DMS53 (cell line): ENCODE results near the gene SYNJ2.

ENCODE experiments used
- DNase-seq: peaks from one replicate; lab custom pipeline; 2025; lab: John Stamatoyannopoulos, UW

Gene SYNJ2

DNA sequence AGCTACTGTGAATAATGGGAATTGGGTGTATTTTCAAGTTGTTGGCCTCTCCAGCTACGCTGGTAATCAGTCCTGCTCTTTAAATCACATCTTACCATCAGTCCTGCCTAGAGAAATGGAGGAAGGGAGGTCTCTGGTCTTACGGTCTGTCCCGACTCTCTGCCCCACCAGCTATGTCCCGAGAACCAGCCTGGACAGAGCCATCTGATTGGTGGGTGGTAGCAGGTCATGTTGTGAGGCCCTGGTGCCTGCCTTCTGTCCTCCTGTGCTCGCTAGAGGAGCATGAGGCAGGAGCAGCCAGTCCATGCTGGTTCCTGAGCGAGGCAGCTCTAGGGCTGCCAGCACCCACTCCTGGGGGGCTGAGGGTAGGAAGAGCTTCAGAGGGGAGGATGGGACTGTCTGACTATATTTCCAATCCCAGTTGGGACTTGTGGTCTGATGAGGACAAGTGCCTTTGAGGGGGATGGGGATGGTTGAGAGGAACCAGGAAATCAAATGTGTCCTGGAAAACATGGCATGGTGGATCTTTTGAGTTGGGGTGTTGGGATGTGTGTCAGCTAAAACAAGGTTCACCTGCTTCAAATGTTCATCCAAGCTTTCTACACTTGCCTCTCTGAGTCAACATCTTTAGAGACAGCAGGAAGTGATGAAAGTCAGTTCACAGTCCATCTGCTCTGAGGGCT is 33.0 kb downstream of the SYNJ2 start:
- peak; percentile 40 for DNase-seq

- DNase-seq, result no peak
Observed at GRCh38 chr6:158015188-158015506, 33.5 kb downstream of the SYNJ2 start.

- DNase-seq, result no peak
Observed at GRCh38 chr6:158016571-158017383, 35.1 kb downstream of the SYNJ2 start.

- DNase-seq, result no peak
Observed at GRCh38 chr6:158017621-158018040, 36.0 kb downstream of the SYNJ2 start.

DNA sequence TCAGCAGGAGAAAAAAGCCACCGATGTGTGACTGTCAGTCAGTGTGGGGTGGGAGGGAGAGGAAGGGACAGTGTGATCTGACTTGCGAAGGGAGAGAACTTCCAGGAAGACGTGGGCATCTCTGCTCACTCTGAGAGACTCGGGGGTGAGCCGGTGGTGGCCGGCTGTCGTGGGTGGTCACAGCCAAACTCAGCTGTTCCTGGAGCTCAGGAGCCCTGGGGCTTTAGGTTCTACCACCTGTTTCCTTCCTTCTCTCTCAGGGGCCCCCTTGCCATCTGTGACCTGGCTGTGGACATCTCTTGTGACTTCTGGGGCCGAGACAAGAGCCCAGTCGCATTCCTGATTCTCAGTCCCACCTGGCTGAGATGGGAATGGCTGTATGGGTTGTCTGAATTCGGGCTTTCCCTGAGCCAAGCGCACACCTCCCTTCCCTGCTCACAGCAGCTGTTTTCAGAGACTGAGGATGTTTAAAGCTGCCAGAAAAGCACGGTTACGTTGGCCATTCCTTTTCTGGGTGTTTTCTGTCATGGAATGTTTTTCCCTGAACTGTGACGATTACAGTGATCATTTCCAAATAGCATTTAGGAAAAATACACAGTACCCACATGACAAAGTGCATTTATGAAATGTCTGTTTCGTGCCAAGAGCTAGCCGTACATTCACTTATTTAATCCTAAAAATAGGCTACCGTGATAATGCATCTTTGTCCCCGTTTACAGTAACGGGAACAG is 36.5 kb downstream of the SYNJ2 start:
- no peak for DNase-seq

DNA sequence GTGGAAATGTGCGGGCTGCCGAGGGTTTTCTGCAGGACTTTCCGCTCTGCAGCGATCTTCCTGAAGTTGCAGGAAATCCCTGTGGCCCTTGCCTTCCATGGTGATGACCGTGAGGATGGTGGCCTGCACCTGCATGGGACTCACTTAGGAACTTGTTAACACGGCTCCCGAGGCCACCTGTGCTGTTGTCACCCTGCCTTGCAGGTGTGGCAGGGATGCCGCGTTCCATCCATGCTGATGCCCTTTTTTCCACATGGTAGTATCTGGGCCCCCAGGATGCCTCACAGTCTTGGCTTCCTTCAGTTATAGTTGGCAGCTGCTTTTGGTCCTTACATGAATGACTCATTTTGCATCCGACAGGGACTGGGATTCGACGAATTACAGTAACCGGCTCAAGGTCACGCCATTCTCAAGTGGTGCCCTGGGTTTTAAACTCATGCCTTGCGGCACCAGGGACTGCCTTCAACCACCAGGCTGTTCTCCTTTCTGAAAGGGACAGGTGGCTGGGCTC is 37.2 kb downstream of the SYNJ2 start:
- no peak for DNase-seq

GRCh38 chr6:158019416-158019815 is 37.8 kb downstream of the SYNJ2 start:
- DNase-seq, result no peak

- DNase-seq, result no peak
Observed at GRCh38 chr6:158020272-158020711, 38.6 kb downstream of the SYNJ2 start.

DNA sequence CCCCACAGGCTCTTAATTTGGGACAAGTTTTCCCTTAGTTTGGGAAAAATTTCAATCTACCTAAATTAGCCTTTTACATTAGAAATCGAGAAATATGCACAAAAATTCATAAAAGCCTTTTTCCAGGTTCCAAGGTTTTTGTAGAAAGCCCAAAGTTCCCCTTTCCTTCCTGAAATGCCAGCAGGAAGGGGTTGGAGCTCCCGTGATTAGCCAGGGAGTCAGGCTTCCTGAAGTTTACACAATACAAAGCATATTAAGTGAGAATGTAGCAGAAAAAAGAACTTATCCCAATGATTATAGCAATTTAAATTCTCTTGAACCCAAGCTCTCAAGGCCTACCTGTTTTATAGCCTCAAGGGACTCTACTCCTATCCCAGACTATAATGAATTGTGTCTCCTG is 39.1 kb downstream of the SYNJ2 start:
- DNase-seq, result no peak

DNA sequence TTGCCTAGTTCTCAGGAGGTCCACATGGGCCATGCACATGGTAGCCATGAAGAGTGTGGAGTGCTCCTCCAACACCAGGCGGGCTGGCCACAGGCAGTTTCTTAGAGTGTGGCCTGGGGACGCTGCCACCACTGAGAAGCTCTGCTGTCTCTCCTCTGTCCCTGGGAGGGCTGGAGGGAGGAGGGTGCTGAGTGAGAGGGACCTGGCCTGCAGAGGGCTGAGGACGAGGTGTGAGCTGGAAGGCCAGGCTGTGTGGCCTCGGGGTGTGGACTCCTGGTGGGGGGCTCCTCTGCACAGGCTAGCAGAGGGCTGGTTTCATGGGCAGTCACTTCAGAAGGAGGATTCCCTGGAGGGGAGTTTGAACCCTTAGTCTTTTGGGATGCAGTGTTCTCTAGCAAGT is 39.7 kb downstream of the SYNJ2 start:
- no peak for DNase-seq

DNA sequence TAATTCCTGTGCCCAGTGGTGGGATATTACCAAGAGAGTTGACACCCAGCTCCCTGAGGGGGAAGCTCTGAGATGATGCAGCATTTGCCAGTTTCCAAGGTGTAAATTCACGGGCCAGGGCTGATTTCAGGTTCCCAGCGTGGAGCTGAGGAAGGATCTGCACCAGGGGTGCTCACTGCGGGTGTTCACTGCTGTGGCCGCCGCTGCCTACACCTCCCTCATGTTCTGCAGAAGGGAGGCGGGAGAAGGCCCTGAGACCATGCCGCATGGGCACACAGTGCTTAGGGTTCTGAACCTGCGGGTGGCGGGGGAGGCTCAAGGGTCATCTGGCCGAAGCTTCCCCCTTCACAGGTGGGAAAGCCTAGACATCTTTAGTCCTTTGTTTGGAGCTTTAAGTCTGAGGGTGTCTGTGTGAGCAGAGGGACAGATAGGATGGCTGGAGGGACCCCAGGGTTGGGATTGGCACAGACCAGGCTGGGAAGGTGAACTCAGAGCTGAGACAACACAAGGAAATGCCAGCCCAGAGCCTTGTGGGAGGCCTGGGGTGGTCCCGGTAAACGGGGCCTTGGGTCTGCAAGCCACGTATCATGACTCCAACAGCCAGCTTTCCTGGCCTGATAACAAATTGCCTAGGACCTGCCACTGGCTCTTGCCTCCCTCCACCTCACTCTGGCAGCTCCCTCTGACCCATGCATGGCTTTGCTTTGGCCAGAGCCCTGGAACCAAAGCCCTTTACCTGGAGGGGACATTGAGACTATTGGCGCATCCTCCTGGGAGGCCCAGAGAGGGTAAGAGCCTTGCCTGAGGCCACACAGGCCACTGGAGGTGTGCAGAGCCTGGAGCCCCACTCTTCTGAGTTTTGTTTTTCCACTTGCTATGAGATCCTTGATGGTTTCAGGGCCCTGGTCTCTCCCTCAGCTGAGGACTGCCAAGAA is 40.4 kb downstream of the SYNJ2 start:
- no peak for DNase-seq

- no peak for DNase-seq
Observed at GRCh38 chr6:158022749-158023596, 41.3 kb downstream of the SYNJ2 start.

DNA sequence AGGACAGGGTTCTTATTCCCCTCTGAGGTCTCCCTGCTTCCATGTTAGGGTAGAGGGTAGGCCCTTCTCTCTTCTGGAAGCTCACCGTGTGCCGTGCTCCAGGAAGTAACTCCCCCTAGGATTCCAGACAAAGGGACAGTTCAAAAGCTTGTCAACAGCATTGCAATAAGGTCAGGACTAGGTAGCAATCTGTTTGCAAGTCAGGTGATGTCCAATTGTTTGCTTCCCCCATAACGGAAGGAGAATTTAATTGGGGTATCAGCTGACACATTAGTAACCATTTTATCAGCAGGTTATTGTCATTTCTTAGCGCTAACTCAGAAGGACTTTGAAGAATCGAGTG is 41.9 kb downstream of the SYNJ2 start:
- DNase-seq, result no peak

DNA sequence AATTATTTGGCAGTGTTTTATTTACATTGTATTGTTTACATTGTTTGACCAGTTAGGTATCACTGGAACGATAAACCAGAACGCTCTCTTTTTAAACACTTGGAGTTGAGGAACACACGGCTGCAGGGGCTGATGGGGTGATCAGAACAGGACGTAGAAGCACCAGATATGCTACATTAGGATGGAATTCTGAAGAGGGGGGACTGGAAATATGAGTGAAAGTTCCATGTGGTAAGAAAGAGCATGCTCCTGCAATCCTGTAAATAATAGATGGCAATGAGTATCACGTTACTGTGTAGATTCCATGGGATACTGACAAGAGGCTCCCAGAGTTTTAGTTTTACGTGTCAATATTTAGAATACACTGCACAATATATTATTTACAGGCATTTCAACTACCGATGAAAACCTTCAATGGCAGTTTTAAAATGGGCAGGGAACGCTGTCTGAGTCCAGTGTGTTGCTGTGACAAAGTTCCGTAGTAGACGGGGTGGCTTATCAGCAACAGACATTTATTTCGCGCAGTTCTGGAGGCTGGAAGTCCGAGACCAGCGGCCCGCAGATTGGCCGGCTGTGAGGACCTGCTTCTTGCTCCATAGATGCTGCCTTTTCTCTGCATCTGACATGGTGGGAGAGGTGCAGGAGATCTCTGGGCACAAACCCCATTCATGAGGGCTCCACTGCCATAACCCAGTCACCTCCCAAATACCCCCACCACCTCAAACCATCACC is 43.1 kb downstream of the SYNJ2 start:
- no peak for DNase-seq

DNA sequence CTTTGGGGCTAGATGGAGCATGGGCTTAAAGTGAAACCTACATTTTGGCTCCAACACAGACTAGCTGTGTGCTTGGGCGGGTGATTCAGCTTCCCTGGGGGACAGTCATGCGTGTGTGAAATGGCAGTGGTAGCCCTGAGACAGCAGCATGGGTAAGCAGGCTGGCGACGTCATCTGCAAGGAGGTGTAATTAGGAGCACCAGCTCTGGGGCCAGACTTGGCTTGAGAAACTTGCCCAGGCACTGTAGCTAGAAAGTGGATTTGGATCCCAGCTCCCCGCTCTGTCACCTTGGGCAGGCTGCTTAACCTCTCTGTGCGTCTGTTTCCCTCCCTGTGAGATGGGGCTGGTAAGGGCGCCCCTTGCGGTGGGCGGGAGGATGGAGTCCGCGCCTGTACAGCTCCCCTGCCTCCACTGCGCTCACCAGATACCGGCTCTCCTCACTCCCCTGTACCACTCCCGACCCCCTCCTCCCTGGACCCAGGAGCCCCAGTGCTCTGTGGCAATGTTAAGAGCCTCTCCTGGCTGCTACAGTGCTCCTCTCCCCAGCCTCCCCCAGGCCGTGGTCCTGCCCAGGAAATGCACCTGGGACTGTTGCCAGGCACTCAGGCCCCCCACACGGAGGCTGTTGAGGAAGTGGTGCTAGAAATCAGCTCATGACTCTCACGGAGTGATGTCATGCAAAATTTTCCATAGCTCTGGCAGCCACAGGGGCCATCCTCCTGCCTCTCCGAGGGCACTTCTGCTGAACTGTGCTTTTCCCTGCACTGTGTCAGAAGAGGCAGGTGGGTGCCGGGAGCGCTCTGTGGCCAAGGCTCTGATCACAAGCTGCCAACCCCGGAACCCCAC is 44.6 kb downstream of the SYNJ2 start:
- DNase-seq, result peak; percentile 82

GRCh38 chr6:158026901-158027589 is 45.4 kb downstream of the SYNJ2 start:
- DNase-seq, result no peak

- DNase-seq, result no peak
Observed at GRCh38 chr6:158027590-158028285, 46.1 kb downstream of the SYNJ2 start.

- no peak for DNase-seq
Observed at GRCh38 chr6:158028421-158028820, 46.8 kb downstream of the SYNJ2 start.
